Activated naive CD4-positive, alpha-beta T cell treated with anti-CD3 and anti-CD28 coated beads, Interleukin-2, amount 10 ng/mL, durations not matched to agents 7 days and 5 days (primary cell): Measurements from ENCODE around the gene KY.

Experiments used
- CTCF ChIA-PET: fragments of 350-600 bp; sonication (Branson Sonifier 250); formaldehyde crosslinking; loops from one replicate; lab custom pipeline; 2021; ENCODE audit warnings: antibody characterized with exemption; lab: Charles Lee
- DNase-seq: peaks from one replicate; pipeline ENCODE4 v3.0.0-alpha.2; 2020
- H3K27ac Mint-ChIP-seq: one replicate; pipeline ENCODE4 v1.8.0; 2021; ENCODE audit warnings: mild to moderate bottlenecking, moderate library complexity, mixed read lengths
- H3K27me3 Mint-ChIP-seq: one replicate; pipeline ENCODE4 v1.8.0; 2021; ENCODE audit warnings: mild to moderate bottlenecking, mixed read lengths
- H3K36me3 Mint-ChIP-seq: one replicate; pipeline ENCODE4 v1.8.0; 2021; ENCODE audit warnings: mixed read lengths
- H3K4me1 Mint-ChIP-seq: one replicate; pipeline ENCODE4 v1.8.0; 2021; ENCODE audit warnings: mixed read lengths
- H3K4me3 Mint-ChIP-seq: one replicate; pipeline ENCODE4 v1.8.0; 2021; ENCODE audit warnings: mild to moderate bottlenecking, moderate library complexity, mixed read lengths
- H3K9me3 Mint-ChIP-seq: one replicate; pipeline ENCODE4 v1.8.0; 2021; ENCODE audit warnings: mixed read lengths

The KY gene

GRCh38 chr3:134610432-134611385 lies 40.1 kb downstream of the KY start:
- H3K9me3 Mint-ChIP-seq = no peaks in the 10 kb centered on the region
- no peaks in the 10 kb centered on the region for H3K36me3 Mint-ChIP-seq
- CTCF ChIA-PET = interaction anchor here (1.3 kb wide), 1 partner anchor 9 kb away, joined by 4 read pairs; no protein-coding TSS in a partner anchor
- H3K27ac Mint-ChIP-seq = no peak overlapping the region
- H3K27me3 Mint-ChIP-seq = peaks cover 20% of the 10 kb centered on the region
- H3K4me3 Mint-ChIP-seq = no peak overlapping the region
- H3K4me1 Mint-ChIP-seq = no peaks in the 10 kb centered on the region
- DNase-seq = no peak

- CTCF ChIA-PET = no interaction called here
Observed at GRCh38 chr3:134609821-134610431, 40.9 kb downstream of the KY start.

GRCh38 chr3:134608771-134609435 lies 41.9 kb downstream of the KY start:
- no peak overlapping the region for H3K27ac Mint-ChIP-seq
- DNase-seq = no peak
- H3K4me3 Mint-ChIP-seq = no peak overlapping the region
- H3K36me3 Mint-ChIP-seq = no peaks in the 10 kb centered on the region
- H3K27me3 Mint-ChIP-seq = peaks cover 20% of the 10 kb centered on the region
- CTCF ChIA-PET = no interaction called here
- no peaks in the 10 kb centered on the region for H3K4me1 Mint-ChIP-seq
- no peaks in the 10 kb centered on the region for H3K9me3 Mint-ChIP-seq

More at GRCh38 chr3:134609821-134610431, 40.9 kb downstream of the KY start:
- DNase-seq = no peak
- Mint-ChIP-seq H3K4me1 (no peaks in the 10 kb centered on the region), H3K9me3 (no peaks in the 10 kb centered on the region), H3K36me3 (no peaks in the 10 kb centered on the region), H3K27me3 (peaks cover 20% of the 10 kb centered on the region), H3K27ac (no peak overlapping the region), H3K4me3 (no peak overlapping the region)

GRCh38 chr3:134608023-134608770 lies 42.6 kb downstream of the KY start:
- Mint-ChIP-seq H3K27me3 (peaks cover 20% of the 10 kb centered on the region), H3K4me3 (no peak overlapping the region), H3K9me3 (no peaks in the 10 kb centered on the region), H3K36me3 (no peaks in the 10 kb centered on the region), H3K4me1 (no peaks in the 10 kb centered on the region), H3K27ac (no peak overlapping the region)
- DNase-seq = no peak
- CTCF ChIA-PET = no interaction called here

GRCh38 chr3:134607054-134608022 lies 43.5 kb downstream of the KY start:
- no peak for DNase-seq
- H3K36me3 Mint-ChIP-seq = no peaks in the 10 kb centered on the region
- H3K9me3 Mint-ChIP-seq = no peaks in the 10 kb centered on the region
- no peak overlapping the region for H3K27ac Mint-ChIP-seq
- CTCF ChIA-PET = interaction anchor here (1.2 kb wide), 1 partner anchor 148 kb away, joined by 5 read pairs; no protein-coding TSS in a partner anchor
- peaks cover 20% of the 10 kb centered on the region for H3K27me3 Mint-ChIP-seq
- no peak overlapping the region for H3K4me3 Mint-ChIP-seq
- H3K4me1 Mint-ChIP-seq = no peaks in the 10 kb centered on the region

GRCh38 chr3:134606033-134607025 lies 44.5 kb downstream of the KY start:
- Mint-ChIP-seq H3K9me3 (no peaks in the 10 kb centered on the region), H3K4me3 (no peak overlapping the region), H3K27ac (no peak overlapping the region), H3K36me3 (no peaks in the 10 kb centered on the region), H3K27me3 (peaks cover 20% of the 10 kb centered on the region), H3K4me1 (no peaks in the 10 kb centered on the region)
- CTCF ChIA-PET = interaction anchor here (1.2 to 1.4 kb wide), 2 partner anchors 10 to 149 kb away, joined by 3 to 5 read pairs; no protein-coding TSS in a partner anchor
- no peak for DNase-seq

GRCh38 chr3:134605556-134605955 lies 45.3 kb downstream of the KY start:
- Mint-ChIP-seq H3K27me3 (peaks cover 25% of the 10 kb centered on the region), H3K4me3 (no peak overlapping the region), H3K4me1 (peaks cover 5% of the 10 kb centered on the region), H3K36me3 (no peaks in the 10 kb centered on the region), H3K9me3 (no peaks in the 10 kb centered on the region), H3K27ac (no peak overlapping the region)
- CTCF ChIA-PET = interaction anchor here (1.4 kb wide), 1 partner anchor 11 kb away, joined by 3 read pairs; no protein-coding TSS in a partner anchor
- DNase-seq = no peak

- CTCF ChIA-PET = interaction anchor here (1.0 to 2.3 kb wide), 4 partner anchors 11 to 191 kb away, joined by 3 to 9 read pairs (median 4); partner anchors contain the start of gene EPHB1
- Mint-ChIP-seq H3K4me1 (peaks cover 7% of the 10 kb centered on the region), H3K9me3 (no peaks in the 10 kb centered on the region), H3K4me3 (no peak overlapping the region), H3K36me3 (no peaks in the 10 kb centered on the region), H3K27me3 (peaks cover 28% of the 10 kb centered on the region), H3K27ac (no peak overlapping the region)
- no peak for DNase-seq
Observed at GRCh38 chr3:134603956-134604355, 46.9 kb downstream of the KY start.

GRCh38 chr3:134603480-134603879 lies 47.3 kb downstream of the KY start:
- no peaks in the 10 kb centered on the region for H3K36me3 Mint-ChIP-seq
- no peaks in the 10 kb centered on the region for H3K9me3 Mint-ChIP-seq
- no peak overlapping the region for H3K4me3 Mint-ChIP-seq
- no peak overlapping the region for H3K27ac Mint-ChIP-seq
- DNase-seq = no peak
- H3K4me1 Mint-ChIP-seq = peaks cover 7% of the 10 kb centered on the region
- peaks cover 27% of the 10 kb centered on the region for H3K27me3 Mint-ChIP-seq
- CTCF ChIA-PET = interaction anchor here (1.2 to 2.3 kb wide), 3 partner anchors 36 to 191 kb away, joined by 4 to 9 read pairs (median 5); partner anchors contain the start of gene EPHB1

GRCh38 chr3:134602440-134602814 lies 48.4 kb downstream of the KY start:
- DNase-seq = no peak
- Mint-ChIP-seq H3K4me1 (peaks cover 7% of the 10 kb centered on the region), H3K4me3 (no peak overlapping the region), H3K27ac (no peak overlapping the region), H3K27me3 (peaks cover 20% of the 10 kb centered on the region), H3K9me3 (no peaks in the 10 kb centered on the region), H3K36me3 (no peaks in the 10 kb centered on the region)
- CTCF ChIA-PET = interaction anchor here (1.3 to 2.3 kb wide), 5 partner anchors 13 to 900 kb away, joined by 3 to 12 read pairs (median 5); no protein-coding TSS in a partner anchor

- no peak for DNase-seq
- Mint-ChIP-seq H3K9me3 (no peaks in the 10 kb centered on the region), H3K27ac (no peak overlapping the region), H3K36me3 (no peaks in the 10 kb centered on the region), H3K4me3 (no peak overlapping the region), H3K27me3 (peaks cover 22% of the 10 kb centered on the region), H3K4me1 (peaks cover 7% of the 10 kb centered on the region)
- CTCF ChIA-PET = interaction anchor here (0.9 to 2.3 kb wide), 9 partner anchors 9 to 1293 kb away, joined by 3 to 12 read pairs (median 5); no protein-coding TSS in a partner anchor
Observed at GRCh38 chr3:134601539-134602439, 49.0 kb downstream of the KY start.
